IMR-90 (cell line): ENCODE results near the gene STK33.

Experiments used
- BHLHE40 ChIP-seq: fragments of 150-350 bp; IDR thresholded peaks from 2 replicates; pipeline ENCODE4 v1.6.1; 2016; ENCODE audit warnings: mild to moderate bottlenecking, low read depth, low read length
- CHD1 ChIP-seq: IDR thresholded peaks from 2 replicates; pipeline ENCODE4 v1.6.1; 2012; ENCODE audit warnings: low read depth, low read length, improper control_type of control experiment
- POLR2A ChIP-seq: IDR thresholded peaks from 2 replicates; pipeline ENCODE4 v1.6.1; 2012; ENCODE audit warnings: mild to moderate bottlenecking, low read depth, low read length
- RCOR1 ChIP-seq: IDR thresholded peaks from 2 replicates; pipeline ENCODE4 v1.6.1; 2012; ENCODE audit warnings: mild to moderate bottlenecking, low read length, improper control_type of control experiment; ENCODE audit not compliant: insufficient replicate concordance
- RFX5 ChIP-seq: IDR thresholded peaks from 2 replicates; pipeline ENCODE4 v1.8.0; 2012; ENCODE audit warnings: low read depth, mild to moderate bottlenecking, low read length, moderate library complexity
- TF ChIP-seq, protein P1 (sequence below): conservative IDR thresholded peaks from 2 replicates; pipeline ENCODE4 v1.5.1; 2012; ENCODE audit warnings: mild to moderate bottlenecking, low read depth, low read length, improper control_type of control experiment

DNA sequence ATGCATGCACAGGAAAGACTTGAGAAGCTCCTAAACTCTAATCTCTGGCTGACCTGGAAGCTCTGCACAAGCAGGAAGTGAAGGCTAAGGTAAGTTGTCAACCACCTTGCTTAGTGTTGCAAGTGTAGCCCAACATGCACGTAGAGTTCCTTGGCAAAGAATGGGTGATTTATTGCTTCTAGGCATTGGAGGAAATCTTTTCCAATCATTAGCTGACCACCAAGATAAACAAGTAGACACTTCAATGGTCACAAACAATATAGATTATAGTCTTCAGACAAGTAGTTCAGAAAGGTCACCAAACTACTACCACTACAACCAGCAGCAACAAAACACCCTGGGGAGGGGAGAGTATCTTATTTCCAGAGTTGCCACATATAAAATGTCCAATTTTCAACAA, 105.6 kb downstream of the STK33 start:
- TF ChIP-seq, protein P1, sequence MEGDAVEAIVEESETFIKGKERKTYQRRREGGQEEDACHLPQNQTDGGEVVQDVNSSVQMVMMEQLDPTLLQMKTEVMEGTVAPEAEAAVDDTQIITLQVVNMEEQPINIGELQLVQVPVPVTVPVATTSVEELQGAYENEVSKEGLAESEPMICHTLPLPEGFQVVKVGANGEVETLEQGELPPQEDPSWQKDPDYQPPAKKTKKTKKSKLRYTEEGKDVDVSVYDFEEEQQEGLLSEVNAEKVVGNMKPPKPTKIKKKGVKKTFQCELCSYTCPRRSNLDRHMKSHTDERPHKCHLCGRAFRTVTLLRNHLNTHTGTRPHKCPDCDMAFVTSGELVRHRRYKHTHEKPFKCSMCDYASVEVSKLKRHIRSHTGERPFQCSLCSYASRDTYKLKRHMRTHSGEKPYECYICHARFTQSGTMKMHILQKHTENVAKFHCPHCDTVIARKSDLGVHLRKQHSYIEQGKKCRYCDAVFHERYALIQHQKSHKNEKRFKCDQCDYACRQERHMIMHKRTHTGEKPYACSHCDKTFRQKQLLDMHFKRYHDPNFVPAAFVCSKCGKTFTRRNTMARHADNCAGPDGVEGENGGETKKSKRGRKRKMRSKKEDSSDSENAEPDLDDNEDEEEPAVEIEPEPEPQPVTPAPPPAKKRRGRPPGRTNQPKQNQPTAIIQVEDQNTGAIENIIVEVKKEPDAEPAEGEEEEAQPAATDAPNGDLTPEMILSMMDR = no peak
- TF ChIP-seq BHLHE40 (no peak), RFX5 (no peak), POLR2A (no peak), CHD1 (no peak), RCOR1 (no peak)
